Measurements from ENCODE around the gene ITK. TPM values are rescaled to one million over a fixed set of nuclear protein-coding genes. Genes with fewer than 3 reads are reported as not detected.
A peak's percentile ranks its signal among the peaks of the same experiment; 100 is the strongest.

The ITK gene
- total RNA-seq, 5 donors from 2014 or later (not counting 1 experiment from before 2014, with no cell fraction given), result 286 to 466 (median 338) TPM

GRCh38 chr5:157271740-157272271 is 91.2 kb downstream of the ITK start:
- DNase-seq, result peak; percentile 63 to 99 (median 91)
- Histone ChIP-seq H3K4me1 (ENCODE audit: control insufficient read depth in 1 of 2, extremely low read depth in 1 of 2, insufficient read depth in 2 of 2, low read length in 2 of 2) (peaks cover 73 to 74% of the 10 kb centered on the region in 2 experiments), H3K9me3 (no peaks in the 10 kb centered on the region), H3K36me3 (ENCODE audit: control insufficient read depth in 2 of 2, extremely low read depth in 1 of 2, insufficient read depth in 1 of 2, low read length in 1 of 2) (peaks cover 0 to 26% of the 10 kb centered on the region in 2 donors), H3K27ac (ENCODE audit: low read length) (peak overlapping the region; percentile 81), H3K4me3 (ENCODE audit: control insufficient read depth in 1 of 2, extremely low read depth in 1 of 2, low read length in 1 of 2) (peak overlapping the region in 1 of 2 donors; percentile 3), H3K27me3 (replicated peaks in 1 of 2; ENCODE audit: control insufficient read depth in 2 of 2, extremely low read depth in 1 of 2, insufficient read depth in 2 of 2, low read length in 1 of 2) (no peaks in the 10 kb centered on the region)
- CTCF ChIA-PET, result interaction anchor here (0.6 to 3.0 kb wide), 11 partner anchors 8 to 129 kb away, joined by 3 to 30 read pairs (median 5); partner anchors contain the start of gene MED7 (in 1 of the 2)
- Mint-ChIP-seq H3K4me3 (peak overlapping the region; percentile 65 to 92 (median 73)), H3K27ac (peak overlapping the region; percentile 99), H3K4me1 (peaks cover 89 to 94% (median 93%) of the 10 kb centered on the region in 3 donors), H3K9me3 (no peaks in the 10 kb centered on the region), H3K36me3 (peaks cover 31% of the 10 kb centered on the region), H3K27me3 (no peaks in the 10 kb centered on the region)
- POLR2A ChIA-PET, result interaction anchor here (0.6 to 3.2 kb wide), 9 partner anchors 18 to 129 kb away, joined by 3 to 10 read pairs (median 4); partner anchors contain the start of gene MED7 (in 1 of the 2)
- WGBS (ENCODE audit: insufficient coverage), result 0% methylated on average over 4 of the region's 12 CpGs
- peak; percentile 91 to 94 (median 92) for ATAC-seq (replicated peaks in 1 of 4)

DNA sequence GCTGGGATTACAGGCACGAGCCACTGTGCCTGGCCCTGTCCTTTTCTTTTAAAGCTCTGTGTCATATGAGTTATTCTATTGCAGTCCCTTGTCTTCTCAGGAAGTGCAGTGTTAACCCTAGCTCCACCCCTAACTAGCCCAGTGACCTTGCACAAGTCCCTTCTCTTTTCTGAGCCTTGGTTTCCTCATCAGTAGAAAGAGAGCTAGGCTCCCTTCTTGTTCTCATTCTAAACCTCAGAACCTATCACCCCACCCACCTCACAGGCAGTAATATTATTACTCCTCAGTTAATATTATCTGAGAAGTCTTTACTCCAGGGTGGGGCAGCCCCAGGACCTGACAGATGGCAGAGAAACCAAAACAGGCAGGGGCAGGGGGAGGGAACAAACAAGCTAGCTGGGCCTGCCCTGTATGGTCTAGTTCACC is 92.5 kb downstream of the ITK start:
- WGBS (ENCODE audit: insufficient coverage), result no CpG with 5 or more reads among the region's 1 CpG
- H3K27ac Mint-ChIP-seq, result peak overlapping the region; percentile 91 to 99
- no peaks in the 10 kb centered on the region for H3K27me3 Mint-ChIP-seq
- peak overlapping the region; percentile 54 to 92 (median 65) for H3K4me3 Mint-ChIP-seq
- H3K36me3 Mint-ChIP-seq, result peaks cover 26% of the 10 kb centered on the region
- ATAC-seq (replicated peaks in 1 of 4) (no peak), DNase-seq (peak in 4 of 35 experiments; percentile 15 to 59 (median 24))
- H3K36me3 ChIP-seq (ENCODE audit: control insufficient read depth in 2 of 2, extremely low read depth in 1 of 2, insufficient read depth in 1 of 2, low read length in 1 of 2), result peaks cover 0 to 23% of the 10 kb centered on the region in 2 donors
- H3K9me3 Mint-ChIP-seq, result no peaks in the 10 kb centered on the region
- peaks cover 67 to 75% of the 10 kb centered on the region in 2 experiments for H3K4me1 ChIP-seq (ENCODE audit: control insufficient read depth in 1 of 2, extremely low read depth in 1 of 2, insufficient read depth in 2 of 2, low read length in 2 of 2)
- peak overlapping the region; percentile 3 to 38 for H3K4me3 ChIP-seq (ENCODE audit: control insufficient read depth in 1 of 2, extremely low read depth in 1 of 2, low read length in 1 of 2)
- POLR2A ChIA-PET, result interaction anchor here (0.6 to 3.2 kb wide), 11 partner anchors 9 to 130 kb away, joined by 3 to 10 read pairs (median 4); partner anchors contain the start of gene MED7 (in 1 of the 2)
- CTCF ChIA-PET, result interaction anchor here (0.6 to 3.0 kb wide), 10 partner anchors 10 to 130 kb away, joined by 3 to 30 read pairs (median 5); partner anchors contain the start of genes ITK (in 1 of the 2) and MED7 (in 1 of the 2)
- H3K4me1 Mint-ChIP-seq, result peaks cover 89 to 92% (median 91%) of the 10 kb centered on the region in 3 donors
- H3K27me3 ChIP-seq (replicated peaks in 1 of 2; ENCODE audit: control insufficient read depth in 2 of 2, extremely low read depth in 1 of 2, insufficient read depth in 2 of 2, low read length in 1 of 2), result no peaks in the 10 kb centered on the region
- H3K27ac ChIP-seq (ENCODE audit: low read length), result peak overlapping the region; percentile 81
- no peaks in the 10 kb centered on the region for H3K9me3 ChIP-seq

DNA sequence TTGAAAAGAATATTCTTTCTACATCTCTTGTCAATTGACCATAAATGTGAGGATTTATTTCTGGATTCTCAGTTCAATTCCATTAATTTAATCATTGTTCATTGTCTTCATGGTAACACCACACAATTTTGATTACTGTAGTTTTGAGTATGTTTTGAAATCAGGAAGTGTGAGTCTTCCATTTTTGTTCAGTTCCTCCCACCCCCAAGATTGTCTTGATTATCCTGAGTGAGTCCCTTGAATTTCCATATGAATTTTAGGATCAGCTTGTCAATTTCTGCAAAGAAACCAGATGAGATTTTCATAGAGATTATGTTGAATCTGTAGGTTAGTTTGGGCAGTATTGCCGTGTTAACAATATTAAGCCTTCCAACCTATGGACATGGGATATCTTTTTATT is 94.8 kb downstream of the ITK start:
- H3K27me3 ChIP-seq (replicated peaks in 1 of 2; ENCODE audit: control insufficient read depth in 2 of 2, extremely low read depth in 1 of 2, insufficient read depth in 2 of 2, low read length in 1 of 2), result no peaks in the 10 kb centered on the region
- peaks cover 0 to 11% of the 10 kb centered on the region in 2 donors for H3K36me3 ChIP-seq (ENCODE audit: control insufficient read depth in 2 of 2, extremely low read depth in 1 of 2, insufficient read depth in 1 of 2, low read length in 1 of 2)
- peaks cover 20% of the 10 kb centered on the region for H3K36me3 Mint-ChIP-seq
- H3K27ac Mint-ChIP-seq, result peak overlapping the region; percentile 82 to 83
- H3K4me1 Mint-ChIP-seq, result peaks cover 89 to 91% (median 90%) of the 10 kb centered on the region in 3 donors
- no peak overlapping the region for H3K4me3 ChIP-seq (ENCODE audit: control insufficient read depth in 1 of 2, extremely low read depth in 1 of 2, low read length in 1 of 2)
- ChIA-PET CTCF (interaction anchor here (0.6 to 1.1 kb wide), 3 partner anchors 29 to 123 kb away, joined by 3 read pairs; no protein-coding TSS in a partner anchor), POLR2A (interaction anchor here in 1 of 2 donors (0.6 kb wide), 1 partner anchor 67 kb away, joined by 3 read pairs; no protein-coding TSS in a partner anchor)
- H3K9me3 ChIP-seq, result no peaks in the 10 kb centered on the region
- H3K4me3 Mint-ChIP-seq, result peak overlapping the region in 2 of 3 donors; percentile 5 to 27
- peak overlapping the region; percentile 26 for H3K27ac ChIP-seq (ENCODE audit: low read length)
- peaks cover 57 to 71% of the 10 kb centered on the region in 2 experiments for H3K4me1 ChIP-seq (ENCODE audit: control insufficient read depth in 1 of 2, extremely low read depth in 1 of 2, insufficient read depth in 2 of 2, low read length in 2 of 2)
- WGBS (ENCODE audit: insufficient coverage), result no CpG with 5 or more reads among the region's 1 CpG
- ATAC-seq (replicated peaks in 1 of 4), result no peak
- no peaks in the 10 kb centered on the region for H3K9me3 Mint-ChIP-seq
- DNase-seq, result no peak
- H3K27me3 Mint-ChIP-seq, result no peaks in the 10 kb centered on the region

DNA sequence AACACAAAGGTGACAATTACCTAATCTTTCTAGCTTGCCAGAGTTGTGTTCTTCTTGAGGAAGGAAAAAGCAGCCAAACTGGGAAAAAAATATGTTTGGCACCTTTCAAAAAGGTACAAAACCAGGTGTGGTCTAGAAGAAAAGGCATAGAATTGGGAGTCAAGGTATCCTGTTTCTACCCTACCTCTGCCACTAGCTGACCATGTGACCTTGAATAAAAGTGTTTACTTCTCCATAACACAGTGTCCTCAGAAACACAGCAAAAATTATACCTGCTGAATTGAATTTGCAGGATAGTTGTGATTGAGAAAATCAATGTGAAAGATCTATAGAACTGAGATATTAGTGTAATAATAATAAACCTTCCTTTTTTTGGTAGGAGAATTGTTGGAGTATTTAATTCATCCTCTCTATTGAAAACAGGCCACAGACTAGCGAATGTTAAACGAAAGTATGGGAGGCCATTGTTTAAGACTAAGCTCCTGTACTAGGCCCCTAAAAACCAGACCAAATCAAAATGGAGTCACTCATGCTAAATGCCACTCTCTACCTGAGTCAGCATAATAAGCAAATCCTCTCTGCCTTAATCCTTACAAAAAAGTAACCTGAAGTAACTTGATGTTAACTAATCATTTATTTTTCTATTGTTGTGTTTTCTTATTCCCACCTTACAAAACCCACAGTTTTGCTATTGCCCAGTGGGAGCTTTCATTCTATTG is 97.8 kb downstream of the ITK start:
- peaks cover 90 to 91% (median 91%) of the 10 kb centered on the region in 3 donors for H3K4me1 Mint-ChIP-seq
- POLR2A ChIA-PET, result no interaction called here

GRCh38 chr5:157279605-157280239 is 99.1 kb downstream of the ITK start:
- peak overlapping the region; percentile 8 for H3K27ac ChIP-seq (ENCODE audit: low read length)
- Mint-ChIP-seq H3K4me1 (peaks cover 90 to 91% (median 91%) of the 10 kb centered on the region in 3 donors), H3K27me3 (no peaks in the 10 kb centered on the region), H3K36me3 (peaks cover 21% of the 10 kb centered on the region), H3K4me3 (peak overlapping the region in 2 of 3 donors; percentile 37 to 47), H3K27ac (peak overlapping the region; percentile 92 to 93), H3K9me3 (peaks cover 0 to 3% (median 0%) of the 10 kb centered on the region in 3 donors)
- ChIA-PET POLR2A (interaction anchor here in 1 of 2 donors (1.0 kb wide), 1 partner anchor 27 kb away, joined by 3 read pairs; no protein-coding TSS in a partner anchor), CTCF (interaction anchor here (0.5 to 2.9 kb wide), 6 partner anchors 10 to 46 kb away, joined by 3 to 9 read pairs (median 4); no protein-coding TSS in a partner anchor)
- H3K27me3 ChIP-seq (replicated peaks in 1 of 2; ENCODE audit: control insufficient read depth in 2 of 2, extremely low read depth in 1 of 2, insufficient read depth in 2 of 2, low read length in 1 of 2), result no peaks in the 10 kb centered on the region
- WGBS (ENCODE audit: insufficient coverage), result no CpG with 5 or more reads among the region's 7 CpGs
- ATAC-seq (replicated peaks in 1 of 4) (no peak), DNase-seq (no peak)
- H3K9me3 ChIP-seq, result no peaks in the 10 kb centered on the region
- no peak overlapping the region for H3K4me3 ChIP-seq (ENCODE audit: control insufficient read depth in 1 of 2, extremely low read depth in 1 of 2, low read length in 1 of 2)
- H3K4me1 ChIP-seq (ENCODE audit: control insufficient read depth in 1 of 2, extremely low read depth in 1 of 2, insufficient read depth in 2 of 2, low read length in 2 of 2), result peaks cover 38 to 77% of the 10 kb centered on the region in 2 experiments
- H3K36me3 ChIP-seq (ENCODE audit: control insufficient read depth in 2 of 2, extremely low read depth in 1 of 2, insufficient read depth in 1 of 2, low read length in 1 of 2), result peaks cover 0 to 11% of the 10 kb centered on the region in 2 donors

More for the DNA sequence above, 97.8 kb downstream of the ITK start:
- CTCF ChIA-PET, result interaction anchor here (0.7 to 2.9 kb wide), 5 partner anchors 10 to 121 kb away, joined by 3 to 9 read pairs (median 3); no protein-coding TSS in a partner anchor
- peaks cover 0 to 3% (median 0%) of the 10 kb centered on the region in 3 donors for H3K9me3 Mint-ChIP-seq
- H3K4me3 ChIP-seq (ENCODE audit: control insufficient read depth in 1 of 2, extremely low read depth in 1 of 2, low read length in 1 of 2), result no peak overlapping the region
- DNase-seq, result no peak
- H3K4me1 ChIP-seq (ENCODE audit: control insufficient read depth in 1 of 2, extremely low read depth in 1 of 2, insufficient read depth in 2 of 2, low read length in 2 of 2), result peaks cover 41 to 72% of the 10 kb centered on the region in 2 experiments
- peaks cover 0 to 8% of the 10 kb centered on the region in 2 donors for H3K36me3 ChIP-seq (ENCODE audit: control insufficient read depth in 2 of 2, extremely low read depth in 1 of 2, insufficient read depth in 1 of 2, low read length in 1 of 2)
- no peaks in the 10 kb centered on the region for H3K27me3 Mint-ChIP-seq
- no peak overlapping the region for H3K27ac ChIP-seq (ENCODE audit: low read length)
- ATAC-seq (replicated peaks in 1 of 4), result no peak
- WGBS (ENCODE audit: insufficient coverage), result no CpG with 5 or more reads among the region's 2 CpGs
- no peaks in the 10 kb centered on the region for H3K9me3 ChIP-seq
- H3K4me3 Mint-ChIP-seq, result no peak overlapping the region
- peak overlapping the region; percentile 57 to 71 for H3K27ac Mint-ChIP-seq
- H3K27me3 ChIP-seq (replicated peaks in 1 of 2; ENCODE audit: control insufficient read depth in 2 of 2, extremely low read depth in 1 of 2, insufficient read depth in 2 of 2, low read length in 1 of 2), result no peaks in the 10 kb centered on the region
- peaks cover 21% of the 10 kb centered on the region for H3K36me3 Mint-ChIP-seq
